Astrocyte of the cerebellum (primary cell): ENCODE data around the gene DNAJC6.

ENCODE experiments used
- DNase-seq: peaks from one replicate; pipeline ENCODE4 v3.0.0-alpha.2; 2011; ENCODE audit warnings: low read depth
- H3K4me3 ChIP-seq: 2 replicates; pipeline ENCODE4 v1.5.1; 2011; ENCODE audit warnings: mild to moderate bottlenecking, low read depth, low read length, moderate library complexity
- in situ Hi-C: cut with HindIII; loops from 2 replicates; pipeline ENCODE4 v1.10.0; 2017; ENCODE audit warnings: low sequenced_read_pairs
- TF ChIP-seq, protein P1 (sequence below): IDR thresholded peaks from 2 replicates; pipeline ENCODE4 v1.5.1; 2012; ENCODE audit warnings: low read length, low read depth, moderate library complexity, mild to moderate bottlenecking; ENCODE audit errors: missing control alignments

DNAJC6 gene

DNA sequence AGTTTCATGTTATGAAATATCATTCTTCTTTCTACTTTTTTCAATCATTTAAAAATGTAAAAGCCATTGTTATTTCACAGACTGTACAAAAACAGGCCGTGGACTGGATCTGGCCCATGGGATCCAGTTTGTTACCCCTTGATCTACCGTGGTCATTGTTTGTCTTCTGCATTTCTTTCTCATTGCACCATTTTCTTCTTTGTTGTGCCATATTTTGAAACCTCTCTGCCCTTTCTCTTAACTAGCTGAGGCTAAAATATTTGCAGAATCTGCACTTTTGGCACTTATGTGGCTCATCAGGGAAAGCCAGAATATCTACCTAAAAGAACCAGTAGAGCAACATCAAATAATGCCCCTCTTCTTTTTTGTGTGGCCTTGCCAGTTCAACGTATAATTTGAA lies 50.5 kb downstream of the DNAJC6 start:
- no peak for DNase-seq
- in situ Hi-C loops = no loop called here
- TF ChIP-seq, protein P1, sequence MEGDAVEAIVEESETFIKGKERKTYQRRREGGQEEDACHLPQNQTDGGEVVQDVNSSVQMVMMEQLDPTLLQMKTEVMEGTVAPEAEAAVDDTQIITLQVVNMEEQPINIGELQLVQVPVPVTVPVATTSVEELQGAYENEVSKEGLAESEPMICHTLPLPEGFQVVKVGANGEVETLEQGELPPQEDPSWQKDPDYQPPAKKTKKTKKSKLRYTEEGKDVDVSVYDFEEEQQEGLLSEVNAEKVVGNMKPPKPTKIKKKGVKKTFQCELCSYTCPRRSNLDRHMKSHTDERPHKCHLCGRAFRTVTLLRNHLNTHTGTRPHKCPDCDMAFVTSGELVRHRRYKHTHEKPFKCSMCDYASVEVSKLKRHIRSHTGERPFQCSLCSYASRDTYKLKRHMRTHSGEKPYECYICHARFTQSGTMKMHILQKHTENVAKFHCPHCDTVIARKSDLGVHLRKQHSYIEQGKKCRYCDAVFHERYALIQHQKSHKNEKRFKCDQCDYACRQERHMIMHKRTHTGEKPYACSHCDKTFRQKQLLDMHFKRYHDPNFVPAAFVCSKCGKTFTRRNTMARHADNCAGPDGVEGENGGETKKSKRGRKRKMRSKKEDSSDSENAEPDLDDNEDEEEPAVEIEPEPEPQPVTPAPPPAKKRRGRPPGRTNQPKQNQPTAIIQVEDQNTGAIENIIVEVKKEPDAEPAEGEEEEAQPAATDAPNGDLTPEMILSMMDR = no peak
- H3K4me3 ChIP-seq = no peak overlapping the region

DNA sequence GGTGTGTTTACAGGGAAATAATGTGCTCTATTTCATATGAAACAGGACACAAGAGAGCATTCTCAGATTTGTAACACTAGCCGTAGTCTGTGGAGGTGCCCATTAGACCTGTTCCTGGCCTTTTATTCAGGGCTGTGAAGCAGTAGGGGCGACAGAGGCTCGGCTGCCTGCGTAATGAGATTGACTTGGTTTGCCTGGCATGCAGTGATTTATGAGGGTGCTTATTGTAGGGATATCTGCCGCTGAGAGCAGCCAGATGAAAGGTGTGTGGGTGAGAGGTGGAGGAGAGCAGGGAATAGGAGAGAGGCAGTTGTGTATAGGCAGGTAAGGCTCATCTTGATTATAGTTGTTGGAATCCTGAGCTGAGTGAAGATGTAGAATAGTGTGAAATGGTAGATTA lies 51.3 kb downstream of the DNAJC6 start:
- in situ Hi-C loops = no loop called here
- no peak overlapping the region for H3K4me3 ChIP-seq
- no peak for DNase-seq
- TF ChIP-seq, protein P1 = no peak

DNA sequence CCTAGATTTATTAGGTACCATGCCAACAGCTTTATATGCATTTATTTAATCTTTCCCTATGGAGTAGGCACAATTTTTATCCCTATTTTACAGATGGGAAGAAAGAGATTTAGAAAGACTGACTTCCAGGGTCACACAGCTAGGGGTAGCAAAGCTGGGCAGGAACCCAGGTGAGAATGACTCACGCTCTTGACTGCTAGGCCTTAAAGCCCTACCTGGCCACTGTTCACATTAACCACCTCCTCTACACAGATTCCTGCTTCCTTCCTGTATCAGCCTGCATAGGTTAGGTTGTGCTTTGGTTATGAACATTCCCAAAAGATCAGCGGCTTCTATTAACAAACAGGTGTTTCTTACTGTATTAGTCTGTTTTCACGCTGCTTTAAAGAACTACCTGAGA lies 53.2 kb downstream of the DNAJC6 start:
- in situ Hi-C loops = no loop called here
- H3K4me3 ChIP-seq = no peak overlapping the region
- DNase-seq = no peak

DNA sequence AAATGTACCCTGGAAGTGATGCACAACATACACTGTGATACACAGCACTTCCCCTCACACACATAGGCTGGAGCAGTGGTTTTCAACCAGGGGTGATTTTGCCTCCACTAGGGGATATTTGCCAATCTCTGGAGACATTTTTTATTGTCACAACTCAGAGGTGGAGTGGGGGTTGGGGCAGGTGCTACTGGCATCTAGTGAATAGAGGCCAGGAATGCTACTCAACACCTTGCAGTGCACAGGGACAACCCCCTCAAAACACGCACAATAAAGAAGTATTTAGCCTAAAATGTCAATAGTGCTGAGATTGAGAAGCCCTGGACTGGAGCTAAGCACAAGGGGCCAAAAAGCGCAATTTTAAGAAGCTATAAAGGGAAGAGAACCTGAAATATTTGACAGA lies 54.1 kb downstream of the DNAJC6 start:
- no peak overlapping the region for H3K4me3 ChIP-seq
- no peak for DNase-seq
- in situ Hi-C loops = no loop called here
- TF ChIP-seq, protein P1 = no peak

More for the DNA sequence above, 53.2 kb downstream of the DNAJC6 start:
- TF ChIP-seq, protein P1 = no peak

DNA sequence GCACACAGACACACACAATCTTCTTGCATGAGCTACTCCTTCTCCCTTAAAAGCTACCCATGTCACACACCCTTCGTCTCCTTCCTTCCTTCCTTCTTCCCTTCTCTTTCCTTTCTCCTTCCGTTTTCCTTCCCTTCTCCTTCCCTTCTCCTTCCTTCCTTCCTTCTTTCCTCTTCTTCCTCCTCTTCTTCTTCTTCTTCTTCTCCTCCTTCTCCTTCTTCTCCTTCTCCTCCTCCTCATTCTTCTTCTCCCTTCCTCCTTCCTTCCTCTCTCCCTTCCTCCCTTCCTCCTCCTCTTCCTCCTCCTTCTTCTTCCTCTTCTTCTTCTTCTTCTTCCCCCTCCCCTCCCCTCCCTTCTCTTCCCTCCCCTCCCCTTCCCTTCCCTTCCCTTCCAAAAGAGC lies 59.1 kb downstream of the DNAJC6 start:
- in situ Hi-C loops = no loop called here
- H3K4me3 ChIP-seq = no peak overlapping the region
- TF ChIP-seq, protein P1 = no peak
- DNase-seq = no peak

DNA sequence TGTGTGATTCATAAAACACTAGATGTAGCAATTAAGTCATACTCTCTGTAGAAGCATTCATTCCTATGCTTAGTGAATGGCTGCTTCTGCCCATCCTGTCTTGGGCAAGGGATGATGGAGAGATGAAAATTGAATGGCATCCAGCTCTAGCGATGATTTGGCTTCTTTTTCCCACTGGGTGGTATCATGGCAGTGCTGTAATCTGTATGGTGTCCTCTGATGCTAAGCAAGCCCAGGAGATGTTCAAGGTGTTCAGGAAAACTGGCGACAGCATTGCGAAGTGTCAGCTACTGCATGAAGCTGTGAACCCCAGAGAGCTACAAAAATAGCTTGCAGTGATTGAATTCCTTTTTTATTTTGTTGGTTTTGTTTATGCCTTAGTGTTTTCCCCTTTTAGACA lies 62.2 kb downstream of the DNAJC6 start:
- TF ChIP-seq, protein P1 = no peak
- in situ Hi-C loops = no loop called here
- no peak overlapping the region for H3K4me3 ChIP-seq
- no peak for DNase-seq

DNA sequence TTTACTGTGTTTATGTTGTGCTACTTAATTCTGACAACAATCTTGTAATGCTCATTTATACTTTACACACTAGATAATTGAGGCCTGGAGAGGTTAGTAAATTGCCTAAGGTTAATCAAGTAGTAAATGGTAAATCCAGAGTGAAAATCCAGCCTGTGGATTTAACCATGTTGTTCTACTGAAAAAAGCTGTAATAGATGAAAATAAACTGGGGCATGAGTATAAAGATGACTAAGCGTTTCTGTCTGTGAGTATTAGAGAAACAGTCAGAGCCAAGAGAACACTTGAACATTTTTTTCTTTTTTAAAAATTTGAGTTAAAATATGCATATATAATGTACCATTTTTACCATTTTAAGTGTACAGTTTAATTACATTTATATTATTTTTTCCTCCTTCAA lies 63.2 kb downstream of the DNAJC6 start:
- DNase-seq = no peak
- TF ChIP-seq, protein P1 = no peak
- in situ Hi-C loops = no loop called here
- H3K4me3 ChIP-seq = no peak overlapping the region
